ENCODE measurements around the gene C15orf39.

- TF ChIP-seq, protein P1, sequence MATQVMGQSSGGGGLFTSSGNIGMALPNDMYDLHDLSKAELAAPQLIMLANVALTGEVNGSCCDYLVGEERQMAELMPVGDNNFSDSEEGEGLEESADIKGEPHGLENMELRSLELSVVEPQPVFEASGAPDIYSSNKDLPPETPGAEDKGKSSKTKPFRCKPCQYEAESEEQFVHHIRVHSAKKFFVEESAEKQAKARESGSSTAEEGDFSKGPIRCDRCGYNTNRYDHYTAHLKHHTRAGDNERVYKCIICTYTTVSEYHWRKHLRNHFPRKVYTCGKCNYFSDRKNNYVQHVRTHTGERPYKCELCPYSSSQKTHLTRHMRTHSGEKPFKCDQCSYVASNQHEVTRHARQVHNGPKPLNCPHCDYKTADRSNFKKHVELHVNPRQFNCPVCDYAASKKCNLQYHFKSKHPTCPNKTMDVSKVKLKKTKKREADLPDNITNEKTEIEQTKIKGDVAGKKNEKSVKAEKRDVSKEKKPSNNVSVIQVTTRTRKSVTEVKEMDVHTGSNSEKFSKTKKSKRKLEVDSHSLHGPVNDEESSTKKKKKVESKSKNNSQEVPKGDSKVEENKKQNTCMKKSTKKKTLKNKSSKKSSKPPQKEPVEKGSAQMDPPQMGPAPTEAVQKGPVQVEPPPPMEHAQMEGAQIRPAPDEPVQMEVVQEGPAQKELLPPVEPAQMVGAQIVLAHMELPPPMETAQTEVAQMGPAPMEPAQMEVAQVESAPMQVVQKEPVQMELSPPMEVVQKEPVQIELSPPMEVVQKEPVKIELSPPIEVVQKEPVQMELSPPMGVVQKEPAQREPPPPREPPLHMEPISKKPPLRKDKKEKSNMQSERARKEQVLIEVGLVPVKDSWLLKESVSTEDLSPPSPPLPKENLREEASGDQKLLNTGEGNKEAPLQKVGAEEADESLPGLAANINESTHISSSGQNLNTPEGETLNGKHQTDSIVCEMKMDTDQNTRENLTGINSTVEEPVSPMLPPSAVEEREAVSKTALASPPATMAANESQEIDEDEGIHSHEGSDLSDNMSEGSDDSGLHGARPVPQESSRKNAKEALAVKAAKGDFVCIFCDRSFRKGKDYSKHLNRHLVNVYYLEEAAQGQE (IDR thresholded peaks at IDR 0.05; ENCODE audit: borderline replicate concordance), result peak; percentile 22; the same call in 1 of the 2 replicates
- TF ChIP-seq, protein P1 (CRISPR knock-in tag; IDR thresholded peaks at IDR 0.05; ENCODE audit: low read depth), result no peak
- TF ChIP-seq CTCF (IDR thresholded peaks at IDR 0.05 in 2 of 3, conservative IDR thresholded peaks at IDR 0.05 in 1 of 3; ENCODE audit: insufficient read depth in 2 of 3, low read depth in 1 of 3, low read length in 3 of 3) (peak in 1 of 3 experiments; percentile 9; a peak in 1 of 6 replicates), IRF2 (CRISPR knock-in tag; IDR thresholded peaks at IDR 0.05) (no peak), XRCC5 (IDR thresholded peaks at IDR 0.05; ENCODE audit: low read depth, low read length) (no peak), ESRRA (IDR thresholded peaks at IDR 0.05; ENCODE audit: borderline replicate concordance, low read depth) (no peak)
These were observed 692 bp upstream of the C15orf39 start for GRCh38 chr15:75200765-75201615.
